Liver (tissue), 9 donors: ENCODE results near the gene E2F2. TPM values are rescaled to one million over a fixed set of nuclear protein-coding genes. Genes with fewer than 3 reads are reported as not detected.

Source experiments
- DNase-seq: peaks from one replicate; pipeline ENCODE4 v3.0.0-alpha.2; 2017; ENCODE audit warnings: low spot score
- H3K27ac ChIP-seq, 2 donors: one replicate each; pipeline ENCODE4 v1.7.0; 2013; ENCODE audit warnings: inconsistent platforms in 2 of 2, low read length in 2 of 2, control low read depth in 1 of 2, low read depth in 1 of 2, mild to moderate bottlenecking in 1 of 2
- H3K27me3 ChIP-seq, 4 donors: one replicate each; pipeline versions ENCODE4 v1.6.1 to v1.7.0; 2013; ENCODE audit warnings: low read length in 3 of 4, inconsistent platforms in 1 of 4, mild to moderate bottlenecking in 1 of 4, moderate library complexity in 1 of 4; ENCODE audit not compliant: control insufficient read depth in 4 of 4, insufficient read depth in 4 of 4
- H3K36me3 ChIP-seq, 4 donors: one replicate each; pipeline versions ENCODE4 v1.6.1 to v1.7.0; 2013; ENCODE audit warnings: low read length in 3 of 4, mild to moderate bottlenecking in 3 of 4, low read depth in 1 of 4, moderate library complexity in 1 of 4; ENCODE audit not compliant: control insufficient read depth in 4 of 4, insufficient read depth in 3 of 4
- H3K4me1 ChIP-seq, 4 donors: one replicate each; pipeline versions ENCODE4 v1.6.1 to v1.7.0; 2013; ENCODE audit warnings: low read length in 3 of 4, mild to moderate bottlenecking in 3 of 4, moderate library complexity in 1 of 4; ENCODE audit not compliant: control insufficient read depth in 4 of 4, insufficient read depth in 4 of 4
- H3K4me3 ChIP-seq, 3 donors: one replicate each; pipeline versions ENCODE4 v1.6.1 to v1.7.0; 2013; ENCODE audit warnings: low read length in 3 of 3, control low read depth in 1 of 3, low read depth in 1 of 3, mild to moderate bottlenecking in 1 of 3
- H3K9ac ChIP-seq, 2 donors: one replicate each; pipeline ENCODE4 v1.7.0; 2013; ENCODE audit warnings: low read length in 2 of 2, mild to moderate bottlenecking in 2 of 2, moderate library complexity in 2 of 2, control low read depth in 1 of 2, low read depth in 1 of 2
- H3K9me3 ChIP-seq, 4 donors: one replicate each; pipeline versions ENCODE4 v1.6.1 to v1.7.0; 2013; ENCODE audit warnings: low read length in 3 of 4; ENCODE audit not compliant: control insufficient read depth in 4 of 4
- EGR1 ChIP-seq, 2 donors: IDR thresholded peaks; 2 replicates each; pipeline ENCODE4 v1.6.1; 2016 to 2018; ENCODE audit warnings: antibody characterized with exemption in 2 of 2, low read depth in 2 of 2
- FOXA1 ChIP-seq: IDR thresholded peaks from 2 replicates; pipeline ENCODE4 v1.6.1; 2016; ENCODE audit warnings: antibody characterized with exemption
- HNF4A ChIP-seq, 2 donors: conservative IDR thresholded peaks; 2 replicates each; pipeline ENCODE4 v1.6.1; 2016; ENCODE audit warnings: antibody characterized with exemption in 2 of 2, mild to moderate bottlenecking in 2 of 2
- HNF4G ChIP-seq: IDR thresholded peaks from 2 replicates; pipeline ENCODE4 v1.6.1; 2016; ENCODE audit warnings: antibody characterized with exemption
- JUND ChIP-seq, 2 donors: IDR thresholded peaks; 2 replicates each; pipeline ENCODE4 v1.6.1; 2016; ENCODE audit warnings: antibody characterized with exemption in 2 of 2
- NR2F2 ChIP-seq: IDR thresholded peaks from 2 replicates; pipeline ENCODE4 v1.6.1; 2016; ENCODE audit warnings: antibody characterized with exemption
- RAD21 ChIP-seq, 2 donors: IDR thresholded peaks; 2 replicates each; pipeline ENCODE4 v1.6.1; 2016; ENCODE audit warnings: antibody characterized with exemption in 2 of 2, mild to moderate bottlenecking in 2 of 2
- SP1 ChIP-seq: IDR thresholded peaks from 2 replicates; pipeline ENCODE4 v1.6.1; 2018; ENCODE audit warnings: antibody characterized with exemption, mild to moderate bottlenecking
- TAF1 ChIP-seq: conservative IDR thresholded peaks from 2 replicates; pipeline ENCODE4 v1.6.1; 2016; ENCODE audit warnings: antibody characterized with exemption, mild to moderate bottlenecking
- YY1 ChIP-seq: IDR thresholded peaks from 2 replicates; pipeline ENCODE4 v1.6.1; 2016; ENCODE audit warnings: antibody characterized with exemption, mild to moderate bottlenecking
- WGBS: extraction: QIAGEN DNeasy Blood & Tissue Kit; methylation state at CpG from one replicate; pipeline ENCODE4 v1.1.7; 2013; 5-methylcytosine and 5-hydroxymethylcytosine counted together
- polyA plus RNA-seq, 2 donors: library from polyadenylated mRNA; stranded (reverse) in 1 of 2; unstranded in 1 of 2; fragments of 200-250 nt in 1 of 2; fragments of >200 nt in 1 of 2; fragmentation: Nextera tagmentation in 1 of 2; extraction: Ambion mirVana in 1 of 2; gene quantifications; one replicate each; pipeline versions ENCODE4 v1.2.1 to v1.2.3, GENCODE V29; 2013 to 2015
- total RNA-seq, 2 donors: library from RNA; depleted of rRNA; stranded (reverse); fragments of >200 nt; gene quantifications; one replicate each; pipeline ENCODE4 v1.2.3, GENCODE V29; 2014
- TF ChIP-seq, protein P1 (sequence below): IDR thresholded peaks from 2 replicates; pipeline ENCODE4 v1.6.1; 2016; ENCODE audit warnings: antibody characterized with exemption
- TF ChIP-seq, protein P2 (sequence below): IDR thresholded peaks from 2 replicates; pipeline ENCODE4 v1.6.1; 2016; ENCODE audit warnings: antibody characterized with exemption, mild to moderate bottlenecking
- TF ChIP-seq, protein P3 (sequence below): fragments of 150-350 bp; IDR thresholded peaks from 2 replicates; pipeline ENCODE4 v1.5.1; 2017; ENCODE audit warnings: improper control_type of control experiment, low read depth, low read length; ENCODE audit not compliant: missing input control
- TF ChIP-seq, protein P4 (sequence below): IDR thresholded peaks from 2 replicates; pipeline ENCODE4 v1.6.1; 2016; ENCODE audit warnings: antibody characterized with exemption
- TF ChIP-seq, protein P5 (sequence below): IDR thresholded peaks from 2 replicates; pipeline ENCODE4 v1.6.1; 2016; ENCODE audit warnings: antibody characterized with exemption
- donor health status: healthy.
- donor health status: healthy.
- donor health status: healthy.
- donor health status: healthy.
- donor health status: healthy.

Gene E2F2
- total and polyA plus RNA-seq, 4 donors: 0.08 to 79.9 (median 0.44) TPM

DNA sequence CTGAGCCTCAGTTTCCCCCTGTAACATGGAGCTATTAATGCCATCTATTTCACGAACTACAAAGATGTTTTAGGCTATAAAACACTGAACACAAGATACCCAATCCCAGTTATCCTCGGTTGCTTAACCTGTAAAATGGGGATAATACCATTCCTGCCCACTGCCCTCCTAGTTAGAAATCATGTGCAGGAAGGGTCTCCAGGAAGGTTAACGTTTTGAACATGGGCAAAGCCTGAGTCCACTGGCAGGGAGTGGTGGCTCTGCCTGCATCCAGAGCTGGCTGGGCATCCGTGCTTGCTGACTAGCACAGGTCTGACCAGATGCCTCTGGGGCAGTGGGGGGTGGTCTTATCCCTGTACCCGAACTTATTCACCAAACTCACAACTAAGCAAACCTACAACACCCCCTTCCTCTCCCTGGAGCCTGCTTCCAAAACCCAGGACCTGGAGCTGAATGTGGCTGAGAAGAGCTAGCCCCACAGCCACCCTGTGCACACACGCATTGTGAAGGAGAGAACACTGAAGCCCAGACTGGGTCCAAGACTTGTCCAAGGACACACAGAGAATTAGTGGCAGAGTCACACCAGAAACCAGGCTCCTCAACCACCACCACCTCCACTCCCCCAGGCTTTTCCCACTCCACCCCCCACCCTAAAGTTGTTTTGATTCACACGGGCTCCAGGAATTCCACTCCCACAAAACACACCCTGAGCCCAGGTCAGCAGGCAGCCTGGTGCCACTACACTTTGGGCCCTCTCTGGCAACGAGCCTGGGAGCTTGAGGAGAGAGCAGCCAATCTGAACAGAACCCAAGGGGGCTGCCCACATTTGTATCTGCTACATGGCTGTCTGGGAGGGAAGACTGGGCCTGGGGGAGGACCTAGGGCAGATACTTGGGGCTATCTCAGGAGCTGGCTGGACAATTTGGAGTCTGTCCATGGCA, 1.6 kb downstream of the E2F2 start:
- H3K4me3 ChIP-seq: no peak overlapping the region
- H3K36me3 ChIP-seq: no peaks in the 10 kb centered on the region
- TF ChIP-seq YY1 (no peak), HNF4G (no peak), TAF1 (no peak), FOXA1 (no peak), RAD21 (IDR thresholded peaks at IDR 0.05) (no peak), JUND (IDR thresholded peaks at IDR 0.05) (no peak), NR2F2 (no peak)
- TF ChIP-seq, protein P1, sequence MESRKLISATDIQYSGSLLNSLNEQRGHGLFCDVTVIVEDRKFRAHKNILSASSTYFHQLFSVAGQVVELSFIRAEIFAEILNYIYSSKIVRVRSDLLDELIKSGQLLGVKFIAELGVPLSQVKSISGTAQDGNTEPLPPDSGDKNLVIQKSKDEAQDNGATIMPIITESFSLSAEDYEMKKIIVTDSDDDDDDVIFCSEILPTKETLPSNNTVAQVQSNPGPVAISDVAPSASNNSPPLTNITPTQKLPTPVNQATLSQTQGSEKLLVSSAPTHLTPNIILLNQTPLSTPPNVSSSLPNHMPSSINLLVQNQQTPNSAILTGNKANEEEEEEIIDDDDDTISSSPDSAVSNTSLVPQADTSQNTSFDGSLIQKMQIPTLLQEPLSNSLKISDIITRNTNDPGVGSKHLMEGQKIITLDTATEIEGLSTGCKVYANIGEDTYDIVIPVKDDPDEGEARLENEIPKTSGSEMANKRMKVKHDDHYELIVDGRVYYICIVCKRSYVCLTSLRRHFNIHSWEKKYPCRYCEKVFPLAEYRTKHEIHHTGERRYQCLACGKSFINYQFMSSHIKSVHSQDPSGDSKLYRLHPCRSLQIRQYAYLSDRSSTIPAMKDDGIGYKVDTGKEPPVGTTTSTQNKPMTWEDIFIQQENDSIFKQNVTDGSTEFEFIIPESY: no peak
- TF ChIP-seq, protein P2, sequence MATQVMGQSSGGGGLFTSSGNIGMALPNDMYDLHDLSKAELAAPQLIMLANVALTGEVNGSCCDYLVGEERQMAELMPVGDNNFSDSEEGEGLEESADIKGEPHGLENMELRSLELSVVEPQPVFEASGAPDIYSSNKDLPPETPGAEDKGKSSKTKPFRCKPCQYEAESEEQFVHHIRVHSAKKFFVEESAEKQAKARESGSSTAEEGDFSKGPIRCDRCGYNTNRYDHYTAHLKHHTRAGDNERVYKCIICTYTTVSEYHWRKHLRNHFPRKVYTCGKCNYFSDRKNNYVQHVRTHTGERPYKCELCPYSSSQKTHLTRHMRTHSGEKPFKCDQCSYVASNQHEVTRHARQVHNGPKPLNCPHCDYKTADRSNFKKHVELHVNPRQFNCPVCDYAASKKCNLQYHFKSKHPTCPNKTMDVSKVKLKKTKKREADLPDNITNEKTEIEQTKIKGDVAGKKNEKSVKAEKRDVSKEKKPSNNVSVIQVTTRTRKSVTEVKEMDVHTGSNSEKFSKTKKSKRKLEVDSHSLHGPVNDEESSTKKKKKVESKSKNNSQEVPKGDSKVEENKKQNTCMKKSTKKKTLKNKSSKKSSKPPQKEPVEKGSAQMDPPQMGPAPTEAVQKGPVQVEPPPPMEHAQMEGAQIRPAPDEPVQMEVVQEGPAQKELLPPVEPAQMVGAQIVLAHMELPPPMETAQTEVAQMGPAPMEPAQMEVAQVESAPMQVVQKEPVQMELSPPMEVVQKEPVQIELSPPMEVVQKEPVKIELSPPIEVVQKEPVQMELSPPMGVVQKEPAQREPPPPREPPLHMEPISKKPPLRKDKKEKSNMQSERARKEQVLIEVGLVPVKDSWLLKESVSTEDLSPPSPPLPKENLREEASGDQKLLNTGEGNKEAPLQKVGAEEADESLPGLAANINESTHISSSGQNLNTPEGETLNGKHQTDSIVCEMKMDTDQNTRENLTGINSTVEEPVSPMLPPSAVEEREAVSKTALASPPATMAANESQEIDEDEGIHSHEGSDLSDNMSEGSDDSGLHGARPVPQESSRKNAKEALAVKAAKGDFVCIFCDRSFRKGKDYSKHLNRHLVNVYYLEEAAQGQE: no peak
- TF ChIP-seq, protein P3, sequence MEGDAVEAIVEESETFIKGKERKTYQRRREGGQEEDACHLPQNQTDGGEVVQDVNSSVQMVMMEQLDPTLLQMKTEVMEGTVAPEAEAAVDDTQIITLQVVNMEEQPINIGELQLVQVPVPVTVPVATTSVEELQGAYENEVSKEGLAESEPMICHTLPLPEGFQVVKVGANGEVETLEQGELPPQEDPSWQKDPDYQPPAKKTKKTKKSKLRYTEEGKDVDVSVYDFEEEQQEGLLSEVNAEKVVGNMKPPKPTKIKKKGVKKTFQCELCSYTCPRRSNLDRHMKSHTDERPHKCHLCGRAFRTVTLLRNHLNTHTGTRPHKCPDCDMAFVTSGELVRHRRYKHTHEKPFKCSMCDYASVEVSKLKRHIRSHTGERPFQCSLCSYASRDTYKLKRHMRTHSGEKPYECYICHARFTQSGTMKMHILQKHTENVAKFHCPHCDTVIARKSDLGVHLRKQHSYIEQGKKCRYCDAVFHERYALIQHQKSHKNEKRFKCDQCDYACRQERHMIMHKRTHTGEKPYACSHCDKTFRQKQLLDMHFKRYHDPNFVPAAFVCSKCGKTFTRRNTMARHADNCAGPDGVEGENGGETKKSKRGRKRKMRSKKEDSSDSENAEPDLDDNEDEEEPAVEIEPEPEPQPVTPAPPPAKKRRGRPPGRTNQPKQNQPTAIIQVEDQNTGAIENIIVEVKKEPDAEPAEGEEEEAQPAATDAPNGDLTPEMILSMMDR: no peak
- H3K9me3 ChIP-seq: no peaks in the 10 kb centered on the region
- DNase-seq: peak; percentile 67
- no peaks in the 10 kb centered on the region for H3K27me3 ChIP-seq
- H3K4me1 ChIP-seq: peaks cover 12 to 18% (median 14%) of the 10 kb centered on the region in 4 donors
- 65% methylated on average over 8 of the region's 8 CpGs for WGBS
- H3K27ac ChIP-seq: no peak overlapping the region
- no peak overlapping the region for H3K9ac ChIP-seq

DNA sequence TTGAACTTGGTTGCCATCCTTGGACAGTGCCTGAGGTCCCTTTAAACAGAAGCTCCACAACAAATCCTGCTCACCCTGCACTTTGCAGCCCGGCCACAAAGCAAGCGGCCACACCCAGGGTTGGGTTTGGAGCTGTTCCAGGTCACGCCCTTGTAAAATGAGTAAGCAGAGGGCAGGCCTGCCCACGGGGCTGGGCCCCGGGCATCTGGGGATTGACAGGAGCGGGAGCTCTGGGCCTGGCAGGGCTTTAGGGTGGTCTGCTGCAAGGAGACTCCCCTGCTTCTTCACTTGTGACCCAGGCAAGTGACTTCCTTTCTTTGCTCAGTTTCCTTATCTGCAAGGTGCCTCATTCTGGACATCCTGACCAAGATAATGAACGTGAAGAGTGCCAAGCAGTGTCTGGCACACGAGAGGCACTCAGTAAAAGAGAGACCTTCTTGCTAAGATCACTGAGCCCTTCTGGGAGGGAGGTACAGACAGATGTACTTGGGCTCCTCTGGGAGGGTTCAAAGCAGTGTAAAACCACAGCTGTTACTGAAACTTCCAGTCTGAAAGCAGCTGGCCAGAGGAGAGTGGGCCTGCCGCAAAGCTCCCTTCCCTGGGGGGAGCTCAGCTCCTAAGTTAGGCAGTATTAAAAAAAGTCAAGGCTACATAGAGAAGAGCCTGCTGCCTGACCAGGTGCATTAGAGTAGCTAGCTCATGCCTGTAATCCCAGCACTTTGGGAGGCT, 2.6 kb downstream of the E2F2 start:
- peak in 1 of 2 donors; percentile 46 for TF ChIP-seq RAD21 (IDR thresholded peaks at IDR 0.05)
- TF ChIP-seq JUND (IDR thresholded peaks at IDR 0.05): no peak
- peak; percentile 40 to 59 for TF ChIP-seq HNF4A (conservative IDR thresholded peaks at IDR 0.05)
- no peak for TF ChIP-seq EGR1 (IDR thresholded peaks at IDR 0.05; ENCODE audit: low read depth in 2 of 2)
- peak; percentile 37 for TF ChIP-seq SP1
- TF ChIP-seq, protein P4, sequence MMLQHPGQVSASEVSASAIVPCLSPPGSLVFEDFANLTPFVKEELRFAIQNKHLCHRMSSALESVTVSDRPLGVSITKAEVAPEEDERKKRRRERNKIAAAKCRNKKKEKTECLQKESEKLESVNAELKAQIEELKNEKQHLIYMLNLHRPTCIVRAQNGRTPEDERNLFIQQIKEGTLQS: no peak
- TF ChIP-seq, protein P5, sequence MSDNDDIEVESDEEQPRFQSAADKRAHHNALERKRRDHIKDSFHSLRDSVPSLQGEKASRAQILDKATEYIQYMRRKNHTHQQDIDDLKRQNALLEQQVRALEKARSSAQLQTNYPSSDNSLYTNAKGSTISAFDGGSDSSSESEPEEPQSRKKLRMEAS: peak; percentile 49
- H3K4me1 ChIP-seq: peaks cover 12 to 18% (median 14%) of the 10 kb centered on the region in 4 donors
- peak; percentile 98 for DNase-seq
- no peak overlapping the region for H3K27ac ChIP-seq
- H3K36me3 ChIP-seq: no peaks in the 10 kb centered on the region
- no peaks in the 10 kb centered on the region for H3K9me3 ChIP-seq
- H3K9ac ChIP-seq: no peak overlapping the region
- WGBS: 26% methylated on average over 9 of the region's 9 CpGs
- no peak overlapping the region for H3K4me3 ChIP-seq
- no peaks in the 10 kb centered on the region for H3K27me3 ChIP-seq
